SK-N-MC (cell line): Measurements from ENCODE around the gene SEMA4F.

Experiments used
- DNase-seq: peaks from one replicate; pipeline ENCODE4 v3.0.0-alpha.2; 2011; ENCODE audit warnings: low read depth, low spot score
- H3K27ac ChIP-seq: fragments of 200-600 bp; sonication (generic); 2 replicates; pipeline ENCODE4 v1.5.1; 2016; ENCODE audit warnings: mixed run types
- H3K36me3 ChIP-seq: fragments of 200-600 bp; sonication (generic); 2 replicates; pipeline ENCODE4 v1.6.1; 2017; ENCODE audit warnings: antibody characterized with exemption, low read length, mixed read lengths; ENCODE audit not compliant: insufficient read depth
- H3K4me3 ChIP-seq: fragments of 200-600 bp; sonication (generic); 2 replicates; pipeline ENCODE4 v1.5.1; 2016
- H3K9ac ChIP-seq: fragments of 200-600 bp; sonication (generic); 2 replicates; pipeline ENCODE4 v1.8.0; 2017; ENCODE audit warnings: mixed run types, mixed read lengths; ENCODE audit not compliant: insufficient read length
- H3K9me3 ChIP-seq: fragments of 200-600 bp; sonication (generic); 2 replicates; pipeline ENCODE4 v1.6.1; 2017; ENCODE audit warnings: low read depth, mild to moderate bottlenecking, antibody characterized with exemption, low read length, moderate library complexity, mixed read lengths
- EZH2 ChIP-seq: fragments of 200-600 bp; sonication (generic); IDR thresholded peaks from one replicate; pipeline ENCODE4 v1.6.1; 2017; ENCODE audit warnings: antibody characterized with exemption
- FOXP2 ChIP-seq: optimal IDR thresholded peaks from 2 replicates; pipeline ENCODE3; 2011; ENCODE audit warnings: mild to moderate bottlenecking, moderate library complexity; ENCODE audit not compliant: insufficient read depth; ENCODE audit errors: extremely low read length, control extremely low read depth
- POLR2AphosphoS5 ChIP-seq: IDR thresholded peaks from 2 replicates; pipeline ENCODE4 v1.6.1; 2012; ENCODE audit warnings: mild to moderate bottlenecking, low read depth, low read length, borderline replicate concordance

The SEMA4F gene

GRCh38 chr2:74708883-74709282 is 54.8 kb downstream of the SEMA4F start:
- Histone ChIP-seq H3K9me3 (no peaks in the 10 kb centered on the region), H3K36me3 (no peaks in the 10 kb centered on the region), H3K9ac (no peak overlapping the region), H3K27ac (no peak overlapping the region), H3K4me3 (no peak overlapping the region)
- no peak for TF ChIP-seq FOXP2
- no peak for TF ChIP-seq POLR2AphosphoS5
- TF ChIP-seq EZH2, result no peak
- DNase-seq, result peak; percentile 24

GRCh38 chr2:74712223-74713053 is 58.4 kb downstream of the SEMA4F start:
- DNase-seq, result no peak
- H3K9me3 ChIP-seq, result no peaks in the 10 kb centered on the region
- TF ChIP-seq EZH2 (no peak), FOXP2 (no peak), POLR2AphosphoS5 (no peak)
- H3K9ac ChIP-seq, result no peak overlapping the region
- H3K27ac ChIP-seq, result no peak overlapping the region
- H3K36me3 ChIP-seq, result no peaks in the 10 kb centered on the region
- H3K4me3 ChIP-seq, result no peak overlapping the region

GRCh38 chr2:74714691-74715080 is 60.6 kb downstream of the SEMA4F start:
- H3K4me3 ChIP-seq, result peak overlapping the region; percentile 86
- no peak for DNase-seq
- H3K27ac ChIP-seq, result no peak overlapping the region
- H3K9ac ChIP-seq, result no peak overlapping the region
- TF ChIP-seq FOXP2 (no peak), EZH2 (no peak), POLR2AphosphoS5 (no peak)
- no peaks in the 10 kb centered on the region for H3K36me3 ChIP-seq
- H3K9me3 ChIP-seq, result no peaks in the 10 kb centered on the region

GRCh38 chr2:74715081-74715791 is 61.2 kb downstream of the SEMA4F start:
- Histone ChIP-seq H3K36me3 (no peaks in the 10 kb centered on the region), H3K9me3 (no peaks in the 10 kb centered on the region), H3K4me3 (peak overlapping the region; percentile 86), H3K9ac (no peak overlapping the region), H3K27ac (no peak overlapping the region)
- no peak for TF ChIP-seq FOXP2
- peak; percentile 26 for DNase-seq

- Histone ChIP-seq H3K4me3 (peak overlapping the region; percentile 86), H3K9ac (no peak overlapping the region), H3K36me3 (no peaks in the 10 kb centered on the region), H3K9me3 (no peaks in the 10 kb centered on the region), H3K27ac (no peak overlapping the region)
- TF ChIP-seq EZH2 (no peak), POLR2AphosphoS5 (no peak), FOXP2 (no peak)
- DNase-seq, result no peak
These were observed 61.8 kb downstream of the SEMA4F start for GRCh38 chr2:74715880-74716279.

GRCh38 chr2:74719066-74719465 is 65.0 kb downstream of the SEMA4F start:
- H3K4me3 ChIP-seq, result no peak overlapping the region
- no peak for DNase-seq
- H3K9me3 ChIP-seq, result no peaks in the 10 kb centered on the region
- H3K36me3 ChIP-seq, result no peaks in the 10 kb centered on the region
- TF ChIP-seq FOXP2, result no peak
- TF ChIP-seq POLR2AphosphoS5, result no peak
- TF ChIP-seq EZH2, result no peak
- H3K27ac ChIP-seq, result no peak overlapping the region
- no peak overlapping the region for H3K9ac ChIP-seq

- Histone ChIP-seq H3K27ac (no peak overlapping the region), H3K4me3 (no peak overlapping the region), H3K36me3 (no peaks in the 10 kb centered on the region), H3K9ac (no peak overlapping the region), H3K9me3 (no peaks in the 10 kb centered on the region)
- TF ChIP-seq FOXP2, result no peak
- no peak for TF ChIP-seq POLR2AphosphoS5
- TF ChIP-seq EZH2, result no peak
- DNase-seq, result no peak
These were observed 67.3 kb downstream of the SEMA4F start for GRCh38 chr2:74721316-74721715.

- no peak for DNase-seq
- no peak overlapping the region for H3K9ac ChIP-seq
- no peaks in the 10 kb centered on the region for H3K36me3 ChIP-seq
- no peak overlapping the region for H3K4me3 ChIP-seq
- H3K27ac ChIP-seq, result no peak overlapping the region
- H3K9me3 ChIP-seq, result no peaks in the 10 kb centered on the region
- no peak for TF ChIP-seq FOXP2
- TF ChIP-seq POLR2AphosphoS5, result no peak
- TF ChIP-seq EZH2, result no peak
These were observed 70.4 kb downstream of the SEMA4F start for GRCh38 chr2:74724496-74724895.

GRCh38 chr2:74725287-74725686 is 71.2 kb downstream of the SEMA4F start:
- no peaks in the 10 kb centered on the region for H3K36me3 ChIP-seq
- H3K27ac ChIP-seq, result no peak overlapping the region
- no peak for DNase-seq
- H3K9me3 ChIP-seq, result no peaks in the 10 kb centered on the region
- no peak for TF ChIP-seq EZH2
- no peak for TF ChIP-seq POLR2AphosphoS5
- TF ChIP-seq FOXP2, result no peak
- no peak overlapping the region for H3K4me3 ChIP-seq
- no peak overlapping the region for H3K9ac ChIP-seq
